WTC11 (cell line): Measurements from ENCODE around the gene SERPINI2. TPM values are rescaled to one million over a fixed set of nuclear protein-coding genes. Genes with fewer than 3 reads are reported as not detected.

ENCODE experiments used
- ATAC-seq: fragments of 200-7000 bp; cut with Tn5 transposase; 2 replicates; pipeline ENCODE4 v1.10.0; 2021; ENCODE audit warnings: mild to moderate bottlenecking, moderate library complexity
- CTCF ChIA-PET: fragments of 300-600 bp; sonication (Branson Sonifier 250); formaldehyde crosslinking; loops from one replicate; lab custom pipeline; 2021; ENCODE audit warnings: antibody characterized with exemption; lab: Charles Lee
- POLR2A ChIA-PET: fragments of 350-600 bp; sonication (Branson Sonifier 250); formaldehyde crosslinking; loops from one replicate; lab custom pipeline; 2021; ENCODE audit warnings: antibody characterized with exemption; lab: Charles Lee
- DNase-seq: peaks from one replicate; pipeline ENCODE4 v3.0.0; 2021; ENCODE audit warnings: low spot score
- H3K27ac Mint-ChIP-seq: 2 replicates; pipeline ENCODE4 v1.8.0; 2021; ENCODE audit warnings: mixed read lengths
- H3K27me3 Mint-ChIP-seq: 2 replicates; pipeline ENCODE4 v1.8.0; 2021; ENCODE audit warnings: low read depth, mild to moderate bottlenecking, moderate library complexity, mixed read lengths
- H3K36me3 Mint-ChIP-seq: 2 replicates; pipeline ENCODE4 v1.8.0; 2021; ENCODE audit warnings: mixed read lengths
- H3K4me1 Mint-ChIP-seq: 2 replicates; pipeline ENCODE4 v1.8.0; 2022; ENCODE audit warnings: mixed read lengths
- H3K4me3 Mint-ChIP-seq: 2 replicates; pipeline ENCODE4 v1.8.0; 2021; ENCODE audit warnings: mild to moderate bottlenecking, moderate library complexity, mixed read lengths
- H3K9me3 Mint-ChIP-seq: 2 replicates; pipeline ENCODE4 v1.8.0; 2021; ENCODE audit warnings: mixed read lengths
- ATF3 ChIP-seq: sonication (generic); formaldehyde crosslinking; conservative IDR thresholded peaks from 2 replicates; pipeline ENCODE4 v1.8.1; 2022; ENCODE audit warnings: mild to moderate bottlenecking, missing genetic modification reagents
- CDX4 ChIP-seq: fragments of 250-450 bp; sonication (Bioruptor Pico); IDR thresholded peaks from 2 replicates; pipeline ENCODE4 v1.9.0; 2021; ENCODE audit warnings: moderate library complexity, mild to moderate bottlenecking, inconsistent platforms, borderline replicate concordance
- CREM ChIP-seq: sonication (generic); formaldehyde crosslinking; IDR thresholded peaks from 2 replicates; pipeline ENCODE4 v1.8.1; 2022; ENCODE audit warnings: mild to moderate bottlenecking, missing genetic modification reagents, moderate library complexity
- CTCF ChIP-seq: fragments of 200-600 bp; IDR thresholded peaks from 2 replicates; pipeline ENCODE4 v1.8.0; 2022; ENCODE audit warnings: antibody characterized with exemption
- E2F1 ChIP-seq: sonication (generic); formaldehyde crosslinking; IDR thresholded peaks from 2 replicates; pipeline ENCODE4 v1.8.0; 2022; ENCODE audit warnings: mild to moderate bottlenecking, missing genetic modification reagents
- E2F5 ChIP-seq: sonication (generic); formaldehyde crosslinking; IDR thresholded peaks from 2 replicates; pipeline ENCODE4 v1.8.1; 2022; ENCODE audit warnings: mild to moderate bottlenecking, moderate library complexity, missing genetic modification reagents
- ELF4 ChIP-seq: sonication (generic); formaldehyde crosslinking; IDR thresholded peaks from 2 replicates; pipeline ENCODE4 v1.8.1; 2022; ENCODE audit warnings: low read depth, mild to moderate bottlenecking, moderate library complexity, missing genetic modification reagents
- EMX1 ChIP-seq: fragments of 250-450 bp; sonication (Bioruptor Pico); IDR thresholded peaks from 2 replicates; pipeline ENCODE4 v1.8.0; 2021; ENCODE audit warnings: mild to moderate bottlenecking
- ERG ChIP-seq: fragments of 250-450 bp; sonication (Bioruptor Pico); IDR thresholded peaks from 2 replicates; pipeline ENCODE4 v1.8.0; 2021; ENCODE audit warnings: mild to moderate bottlenecking
- FOXP4 ChIP-seq: sonication (generic); formaldehyde crosslinking; IDR thresholded peaks from 2 replicates; pipeline ENCODE4 v1.8.0; 2022; ENCODE audit warnings: mild to moderate bottlenecking, missing genetic modification reagents
- JUN ChIP-seq: sonication (generic); formaldehyde crosslinking; IDR thresholded peaks from 2 replicates; pipeline ENCODE4 v1.8.0; 2023; ENCODE audit warnings: mild to moderate bottlenecking, missing genetic modification reagents
- MLX ChIP-seq: sonication (generic); formaldehyde crosslinking; IDR thresholded peaks from 2 replicates; pipeline ENCODE4 v1.8.1; 2023; ENCODE audit warnings: mild to moderate bottlenecking, missing genetic modification reagents, moderate library complexity
- PRRX2 ChIP-seq: fragments of 250-450 bp; sonication (Bioruptor Pico); IDR thresholded peaks from 2 replicates; pipeline ENCODE4 v1.8.0; 2021; ENCODE audit warnings: mild to moderate bottlenecking
- RORB ChIP-seq: fragments of 250-450 bp; sonication (Bioruptor Pico); IDR thresholded peaks from 2 replicates; pipeline ENCODE4 v1.9.0; 2021; ENCODE audit warnings: mild to moderate bottlenecking
- TEAD1 ChIP-seq: sonication (generic); formaldehyde crosslinking; IDR thresholded peaks from 2 replicates; pipeline ENCODE4 v1.8.0; 2022; ENCODE audit warnings: mild to moderate bottlenecking, missing genetic modification reagents
- ZNF317 ChIP-seq: sonication (generic); formaldehyde crosslinking; IDR thresholded peaks from 2 replicates; pipeline ENCODE4 v1.8.1; 2023; ENCODE audit warnings: low read depth, mild to moderate bottlenecking, moderate library complexity, missing genetic modification reagents, borderline replicate concordance
- ZNF425 ChIP-seq: fragments of 250-450 bp; sonication (Bioruptor Pico); conservative IDR thresholded peaks from 2 replicates; pipeline ENCODE4 v1.9.0; 2021; ENCODE audit warnings: mild to moderate bottlenecking
- ZNF512 ChIP-seq: sonication (generic); formaldehyde crosslinking; IDR thresholded peaks from 2 replicates; pipeline ENCODE4 v1.8.1; 2022; ENCODE audit warnings: missing genetic modification reagents, borderline replicate concordance
- total RNA-seq: library from RNA; stranded (reverse); gene quantifications from 3 replicates; pipeline ENCODE4 v1.2.3, GENCODE V29; 2021

SERPINI2 gene
- total RNA-seq, 1 experiment from 2014 or later, result not detected

GRCh38 chr3:167456157-167456799 lies 17.6 kb downstream of the SERPINI2 start:
- peak overlapping the region; percentile 9 for H3K27ac Mint-ChIP-seq
- no peak overlapping the region for H3K4me3 Mint-ChIP-seq
- H3K27me3 Mint-ChIP-seq, result no peaks in the 10 kb centered on the region
- TF ChIP-seq ELF4, result no peak
- TF ChIP-seq ERG (CRISPR knock-in tag), result no peak
- TF ChIP-seq CTCF, result no peak
- TF ChIP-seq EMX1, result no peak
- no peak for TF ChIP-seq JUN
- TF ChIP-seq ZNF512 (CRISPR knock-in tag), result no peak
- no peak for TF ChIP-seq MLX (CRISPR knock-in tag)
- TF ChIP-seq ATF3 (CRISPR knock-in tag), result no peak
- TF ChIP-seq ZNF425, result no peak
- TF ChIP-seq PRRX2, result no peak
- no peak for TF ChIP-seq ZNF317
- no peak for TF ChIP-seq TEAD1 (CRISPR knock-in tag)
- no peak for TF ChIP-seq FOXP4 (CRISPR knock-in tag)
- no peak for TF ChIP-seq CDX4 (CRISPR knock-in tag)
- no peak for TF ChIP-seq E2F1 (CRISPR knock-in tag)
- TF ChIP-seq CREM (CRISPR knock-in tag), result no peak
- no peak for TF ChIP-seq E2F5 (CRISPR knock-in tag)
- no peak for TF ChIP-seq RORB (CRISPR knock-in tag)
- DNase-seq (no peak), ATAC-seq (no peak)
- CTCF ChIA-PET, result no interaction called here
- H3K36me3 Mint-ChIP-seq, result no peaks in the 10 kb centered on the region
- POLR2A ChIA-PET, result interaction anchor here (0.7 kb wide), 1 partner anchor 400 kb away, joined by 3 read pairs; no protein-coding TSS in a partner anchor
- peaks cover 49% of the 10 kb centered on the region for H3K4me1 Mint-ChIP-seq
- 0 out of 2 replicates have a peak, but pooled peaks cover 3% of the 10 kb centered on the region for H3K9me3 Mint-ChIP-seq
